GM12872 (cell line): ENCODE data around the gene DTD1.

Source experiments
- TF ChIP-seq, protein P1 (sequence below): IDR thresholded peaks from 3 replicates; pipeline ENCODE4 v1.5.1; 2011; ENCODE audit warnings: low read depth, mild to moderate bottlenecking, low read length, moderate library complexity; ENCODE audit not compliant: insufficient read depth

The DTD1 gene

DNA sequence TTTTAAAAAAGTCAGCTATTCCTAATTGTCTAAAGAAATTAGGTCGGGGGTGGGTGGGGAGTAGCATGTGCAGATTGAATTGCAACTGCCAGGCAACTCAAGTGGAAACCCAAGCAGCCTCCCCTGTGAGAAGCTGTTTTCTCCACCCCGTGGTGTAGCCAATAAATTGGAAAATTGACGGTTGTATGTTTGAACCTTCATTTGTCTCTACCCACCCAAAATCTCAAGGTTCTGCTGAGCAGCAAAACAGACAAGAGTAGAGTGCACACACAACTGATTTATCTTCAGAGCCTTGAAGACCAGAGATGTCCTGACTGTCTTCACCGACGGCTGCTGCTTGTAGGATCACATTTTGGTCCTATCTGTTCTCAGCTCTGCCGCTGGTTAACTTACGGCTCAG lies 88.5 kb downstream of the DTD1 start:
- TF ChIP-seq, protein P1, sequence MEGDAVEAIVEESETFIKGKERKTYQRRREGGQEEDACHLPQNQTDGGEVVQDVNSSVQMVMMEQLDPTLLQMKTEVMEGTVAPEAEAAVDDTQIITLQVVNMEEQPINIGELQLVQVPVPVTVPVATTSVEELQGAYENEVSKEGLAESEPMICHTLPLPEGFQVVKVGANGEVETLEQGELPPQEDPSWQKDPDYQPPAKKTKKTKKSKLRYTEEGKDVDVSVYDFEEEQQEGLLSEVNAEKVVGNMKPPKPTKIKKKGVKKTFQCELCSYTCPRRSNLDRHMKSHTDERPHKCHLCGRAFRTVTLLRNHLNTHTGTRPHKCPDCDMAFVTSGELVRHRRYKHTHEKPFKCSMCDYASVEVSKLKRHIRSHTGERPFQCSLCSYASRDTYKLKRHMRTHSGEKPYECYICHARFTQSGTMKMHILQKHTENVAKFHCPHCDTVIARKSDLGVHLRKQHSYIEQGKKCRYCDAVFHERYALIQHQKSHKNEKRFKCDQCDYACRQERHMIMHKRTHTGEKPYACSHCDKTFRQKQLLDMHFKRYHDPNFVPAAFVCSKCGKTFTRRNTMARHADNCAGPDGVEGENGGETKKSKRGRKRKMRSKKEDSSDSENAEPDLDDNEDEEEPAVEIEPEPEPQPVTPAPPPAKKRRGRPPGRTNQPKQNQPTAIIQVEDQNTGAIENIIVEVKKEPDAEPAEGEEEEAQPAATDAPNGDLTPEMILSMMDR = no peak

DNA sequence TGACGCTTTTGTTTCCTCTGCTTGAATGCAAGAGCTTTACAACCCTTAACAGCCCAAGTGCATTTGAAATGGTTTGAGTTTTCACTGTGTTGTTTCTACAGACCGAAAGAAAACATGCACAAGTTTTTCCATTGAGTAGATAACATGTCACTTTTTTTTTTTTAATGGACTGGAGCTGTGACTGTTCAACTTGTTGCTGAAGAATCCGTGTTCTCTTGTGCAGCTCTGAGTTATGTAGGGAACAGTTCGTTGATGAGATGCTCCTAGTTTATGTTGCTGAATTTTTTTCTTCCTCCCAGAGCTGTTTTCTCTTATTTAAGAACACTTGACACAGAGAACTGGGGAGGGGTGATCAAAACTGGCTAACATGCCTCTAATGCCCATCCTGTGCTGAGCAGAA lies 89.3 kb downstream of the DTD1 start:
- TF ChIP-seq, protein P1 = no peak

DNA sequence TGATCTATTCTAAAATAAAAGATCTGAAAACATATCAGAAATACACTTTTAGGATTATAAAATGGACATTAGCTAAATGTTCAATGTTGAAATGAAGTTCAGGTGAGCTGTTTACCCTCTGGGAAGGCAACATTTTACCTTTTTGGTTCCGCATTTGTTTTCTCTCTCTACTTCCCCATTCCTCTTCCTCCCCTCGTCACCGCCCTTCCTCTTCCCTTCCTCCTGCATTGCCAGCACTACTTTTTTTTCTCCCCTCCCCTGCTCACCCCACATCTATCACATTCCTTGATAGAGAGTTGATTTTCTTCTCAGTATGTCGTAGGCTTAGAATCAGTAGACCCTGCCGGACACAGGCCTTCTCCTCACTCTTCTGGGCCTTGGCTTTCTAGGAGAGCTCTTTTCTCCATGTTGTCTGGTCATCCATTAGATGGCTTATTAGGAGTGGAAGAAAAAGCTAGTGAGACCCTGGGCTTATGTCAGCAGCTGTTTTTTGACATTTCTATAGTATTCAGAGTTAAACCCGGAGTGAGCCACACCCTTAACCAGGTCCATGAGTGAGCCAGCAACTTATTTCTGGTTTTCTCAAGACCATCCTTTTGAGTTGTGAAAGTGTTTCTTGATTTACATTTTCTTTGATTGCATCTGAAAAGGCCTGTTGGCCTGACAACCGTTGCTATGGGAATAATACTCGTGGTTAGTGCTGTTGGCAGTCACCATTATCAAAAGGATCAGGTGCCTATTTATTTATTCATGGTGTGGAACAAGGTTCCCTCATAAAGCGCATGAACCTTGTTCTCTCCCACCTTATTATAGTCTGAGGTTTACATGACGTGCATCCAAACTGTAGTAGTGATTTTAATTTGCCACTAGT lies 90.9 kb downstream of the DTD1 start:
- TF ChIP-seq, protein P1 = no peak

DNA sequence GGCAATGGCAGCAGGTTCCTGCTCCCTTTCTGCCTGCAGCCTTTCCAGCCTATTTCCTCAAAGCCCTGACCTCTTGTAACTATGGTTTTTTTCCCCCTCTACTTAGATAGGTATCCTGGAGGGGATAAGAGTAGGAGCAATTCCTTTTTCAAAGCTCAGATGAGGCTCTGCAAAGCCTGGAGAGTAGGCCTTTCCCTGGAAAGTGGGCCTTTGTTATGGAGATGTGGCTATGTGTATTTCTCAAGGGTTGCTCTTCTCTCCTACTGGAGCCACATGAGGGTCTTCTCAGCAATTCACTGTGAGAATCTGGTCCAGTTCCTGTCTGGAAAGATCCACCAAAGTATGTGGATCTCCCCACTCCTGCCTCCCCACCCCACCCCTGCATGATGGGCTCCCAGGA lies 96.0 kb downstream of the DTD1 start:
- TF ChIP-seq, protein P1 = no peak

DNA sequence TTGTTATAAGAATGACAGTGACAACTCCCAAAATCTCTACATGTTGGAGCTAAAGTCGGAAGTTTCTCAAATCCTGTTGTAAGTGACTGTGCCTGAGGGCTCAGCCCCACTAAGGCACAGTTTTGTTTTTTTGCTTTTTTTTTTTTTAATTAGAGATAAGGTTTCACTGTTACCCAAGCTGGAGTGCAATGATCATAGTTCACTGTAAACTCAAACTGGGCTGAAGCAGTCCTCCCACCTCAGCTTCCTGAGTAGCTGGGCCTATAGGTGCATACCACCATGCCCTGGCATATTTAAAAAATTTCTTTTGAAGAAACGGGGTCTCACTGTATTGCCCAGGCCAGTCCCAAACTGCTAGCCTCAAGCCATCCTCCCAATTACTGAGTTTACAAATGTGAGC lies 96.9 kb downstream of the DTD1 start:
- TF ChIP-seq, protein P1 = no peak

DNA sequence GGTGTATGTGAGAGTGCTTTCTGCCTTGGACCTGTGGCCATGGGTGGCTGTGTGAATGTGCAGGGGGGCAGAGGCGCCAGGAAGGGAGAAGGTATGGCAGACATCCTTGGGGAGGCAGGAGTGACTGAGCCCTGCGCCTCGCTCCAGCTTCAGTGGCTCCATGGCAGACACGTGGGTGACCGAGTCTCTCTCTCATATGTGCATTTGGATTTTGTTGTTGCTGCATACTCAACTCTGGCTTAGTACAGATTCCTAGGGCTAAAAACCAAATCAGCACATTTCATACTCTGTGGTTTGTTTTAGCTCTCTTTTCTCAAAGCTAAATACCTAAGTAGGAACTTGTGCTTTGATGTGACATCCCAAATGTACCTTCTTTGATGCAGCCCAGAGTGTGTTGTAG lies 97.6 kb downstream of the DTD1 start:
- TF ChIP-seq, protein P1 = no peak

DNA sequence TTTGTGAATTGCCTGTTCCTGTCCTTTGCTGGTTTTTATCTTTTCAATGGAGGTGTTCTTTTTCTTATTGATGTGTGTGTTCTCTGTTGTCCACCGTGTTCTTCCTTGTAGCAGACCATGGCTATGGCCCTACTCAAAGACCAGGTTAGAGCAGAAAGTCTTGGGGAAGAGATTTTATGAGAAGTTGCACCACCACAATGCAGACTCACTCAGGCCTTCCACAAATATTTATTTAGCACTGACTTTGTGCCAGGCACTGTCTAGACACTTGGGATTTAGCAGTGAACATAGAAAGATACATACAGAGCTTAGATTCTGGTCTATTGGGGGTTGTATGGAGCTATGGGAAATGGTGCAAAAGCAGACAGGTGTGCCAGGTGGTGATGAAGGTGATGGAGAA lies 98.8 kb downstream of the DTD1 start:
- TF ChIP-seq, protein P1 = no peak
